Endothelial cell of umbilical vein (primary cell): ENCODE measurements around the gene TMEM11. TPM values are rescaled to one million over a fixed set of nuclear protein-coding genes. Genes with fewer than 3 reads are reported as not detected.

ENCODE experiments used
- BruUV-seq: library from RNA; stranded (reverse); fragments of 400-500 nt; replicated peaks from 2 replicates; lab custom pipeline; 2021; lab: Mats Ljungman, UMichigan
- CTCF ChIA-PET: fragments of 300-600, 350-600 bp; sonication (Branson Sonifier 250); formaldehyde crosslinking; loops from one replicate; lab custom pipeline; 2021; ENCODE audit warnings: antibody characterized with exemption, inconsistent platforms; lab: Charles Lee
- POLR2A ChIA-PET: fragments of 300-600, 350-600 bp; sonication (Branson Sonifier 250); formaldehyde crosslinking; loops from one replicate; lab custom pipeline; 2021; ENCODE audit warnings: antibody characterized with exemption, inconsistent platforms; lab: Charles Lee
- DNase-seq: peaks from one replicate; pipeline ENCODE4 v3.0.0-alpha.2; 2011; ENCODE audit warnings: low read depth, low spot score
- FAIRE-seq: peaks from 2 replicates; lab custom pipeline; 2011; peaks lifted over from hg19 to GRCh38; lab: Jason Lieb, UNC
- H2AFZ ChIP-seq: 2 replicates; pipeline ENCODE4 v1.6.0; 2012; ENCODE audit warnings: low read depth, low read length, control low read depth, inconsistent platforms
- H3K27ac ChIP-seq: 2 replicates; pipeline ENCODE4 v1.5.1; 2011; ENCODE audit warnings: low read depth, mild to moderate bottlenecking, control low read depth, low read length, moderate library complexity; ENCODE audit not compliant: insufficient read depth
- H3K27me3 ChIP-seq, 2 experiments: 2 replicates each; pipeline versions ENCODE4 v1.6.0 to v1.6.1; 2011; ENCODE audit warnings: low read length in 2 of 2, mixed read lengths in 1 of 2; ENCODE audit not compliant: control insufficient read depth in 2 of 2, insufficient read depth in 2 of 2
- H3K36me3 ChIP-seq, 2 experiments: 2 replicates in 1 of 2; 3 replicates in 1 of 2; pipeline ENCODE4 v1.5.1; 2011; ENCODE audit warnings: low read length in 2 of 2, mild to moderate bottlenecking in 1 of 2, moderate library complexity in 1 of 2; ENCODE audit not compliant: control insufficient read depth in 2 of 2, insufficient read depth in 2 of 2; ENCODE audit errors: extremely low read depth in 1 of 2
- H3K4me1 ChIP-seq: 3 replicates; pipeline ENCODE4 v1.5.1; 2011; ENCODE audit warnings: mild to moderate bottlenecking, low read length; ENCODE audit not compliant: control insufficient read depth, insufficient read depth; ENCODE audit errors: extremely low read depth
- H3K4me2 ChIP-seq: 2 replicates; pipeline ENCODE4 v1.6.1; 2011; ENCODE audit warnings: low read length, control low read depth, mixed read lengths; ENCODE audit not compliant: insufficient read depth
- H3K4me3 ChIP-seq, 3 experiments: fragments of 200-600 bp in 1 of 3; sonication (generic), shearing (Covaris generic) in 1 of 3; replicated peaks in 1 of 3; 2 replicates each; pipeline ENCODE4 v1.5.1; 2011 to 2016; ENCODE audit warnings: control low read depth in 3 of 3, low read length in 3 of 3, mild to moderate bottlenecking in 2 of 3, inconsistent platforms in 1 of 3, low read depth in 1 of 3, moderate library complexity in 1 of 3; ENCODE audit not compliant: insufficient read depth in 1 of 3
- H3K79me2 ChIP-seq: 2 replicates; pipeline ENCODE4 v1.6.0; 2012; ENCODE audit warnings: low read length, inconsistent platforms; ENCODE audit not compliant: control insufficient read depth, insufficient read depth
- H3K9ac ChIP-seq: replicated peaks from 2 replicates; pipeline ENCODE3; 2011; ENCODE audit warnings: low read length, control low read depth; ENCODE audit not compliant: insufficient read depth; ENCODE audit errors: extremely low read depth
- H3K9me1 ChIP-seq: replicated peaks from 3 replicates; pipeline ENCODE4 v1.6.0; 2011; ENCODE audit warnings: mild to moderate bottlenecking, low read length; ENCODE audit not compliant: control insufficient read depth, insufficient read depth; ENCODE audit errors: extremely low read depth
- H3K9me3 ChIP-seq: replicated peaks from 2 replicates; pipeline ENCODE4 v1.5.1; 2012; ENCODE audit warnings: low read length, inconsistent platforms; ENCODE audit not compliant: control insufficient read depth, insufficient read depth
- H4K20me1 ChIP-seq: replicated peaks from 2 replicates; pipeline ENCODE3; 2011; ENCODE audit warnings: mild to moderate bottlenecking, low read length; ENCODE audit not compliant: control insufficient read depth, insufficient read depth; ENCODE audit errors: extremely low read depth
- EZH2 ChIP-seq: IDR thresholded peaks from 2 replicates; pipeline ENCODE4 v1.6.1; 2012; ENCODE audit warnings: borderline replicate concordance, low read depth, mild to moderate bottlenecking, moderate library complexity, low read length, inconsistent platforms; ENCODE audit not compliant: severe bottlenecking
- FOS ChIP-seq: IDR thresholded peaks from 2 replicates; pipeline ENCODE4 v1.6.1; 2011; ENCODE audit warnings: mild to moderate bottlenecking, low read length, moderate library complexity, borderline replicate concordance; ENCODE audit not compliant: insufficient read depth
- GATA2 ChIP-seq: IDR thresholded peaks from 2 replicates; pipeline ENCODE4 v1.7.0; 2011; ENCODE audit warnings: low read depth, mild to moderate bottlenecking, moderate library complexity, mixed read lengths, low read length; ENCODE audit not compliant: insufficient read length, insufficient read depth
- JUN ChIP-seq: IDR thresholded peaks from 2 replicates; pipeline ENCODE4 v1.6.1; 2011; ENCODE audit warnings: borderline replicate concordance, low read depth; ENCODE audit not compliant: insufficient read length, insufficient read depth
- MYC ChIP-seq: IDR thresholded peaks from one replicate; pipeline ENCODE4 v1.6.1; 2011; ENCODE audit warnings: mild to moderate bottlenecking, low read depth, low read length
- POLR2A ChIP-seq: IDR thresholded peaks from 2 replicates; pipeline ENCODE4 v1.6.1; 2012; ENCODE audit warnings: low read depth, mild to moderate bottlenecking, control low read depth, low read length
- POLR2AphosphoS5 ChIP-seq: IDR thresholded peaks from 2 replicates; pipeline ENCODE4 v1.6.1; 2012; ENCODE audit warnings: low read depth, mild to moderate bottlenecking, control low read depth, low read length, moderate library complexity; ENCODE audit not compliant: insufficient read depth
- dilution Hi-C: fragments of 300-500 bp; cut with MboI; formaldehyde crosslinking; loops from one replicate; pipeline ENCODE4 v1.15.0; 2019; ENCODE audit warnings: low sequenced_read_pairs; ENCODE audit not compliant: extremely low pct_ligation_motif_present
- intact Hi-C: fragments of 100-400 bp; cut with micrococcal nuclease; formaldehyde crosslinking; loops from one replicate; pipeline ENCODE4 v1.10.0; 2022
- polyA plus RNA-seq, 4 experiments: library from polyadenylated mRNA; depleted of rRNA in 3 of 4; stranded (reverse) in 3 of 4; unstranded in 1 of 4; fragments of >200 nt; gene quantifications; 2 replicates each; pipeline versions ENCODE4 v1.2.1 to v1.2.3, GENCODE V29; 2011 to 2012; ENCODE audit warnings: missing spikeins in 1 of 4
- total RNA-seq: library from RNA; stranded (reverse); gene quantifications from 2 replicates; pipeline ENCODE4 v1.2.3, GENCODE V29; 2021
- TF ChIP-seq, protein P1 (sequence below): IDR thresholded peaks from 2 replicates; pipeline ENCODE4 v1.6.1; 2011; ENCODE audit not compliant: insufficient read depth, insufficient read length
- TF ChIP-seq, protein P2 (sequence below), 2 donors: IDR thresholded peaks; 1 replicate in 1 of 2; 2 replicates in 1 of 2; pipeline ENCODE4 v1.5.1; 2011; ENCODE audit warnings: low read length in 2 of 2, mild to moderate bottlenecking in 2 of 2, moderate library complexity in 2 of 2, control low read depth in 1 of 2, inconsistent platforms in 1 of 2, low read depth in 1 of 2; ENCODE audit not compliant: insufficient read depth in 1 of 2; ENCODE audit errors: extremely low read depth in 1 of 2

TMEM11 gene
- total and polyA plus RNA-seq, 2 donors (not counting 3 experiments of a cell fraction or from before 2014, with no cell fraction given): 27.4 to 79.9 TPM

DNA sequence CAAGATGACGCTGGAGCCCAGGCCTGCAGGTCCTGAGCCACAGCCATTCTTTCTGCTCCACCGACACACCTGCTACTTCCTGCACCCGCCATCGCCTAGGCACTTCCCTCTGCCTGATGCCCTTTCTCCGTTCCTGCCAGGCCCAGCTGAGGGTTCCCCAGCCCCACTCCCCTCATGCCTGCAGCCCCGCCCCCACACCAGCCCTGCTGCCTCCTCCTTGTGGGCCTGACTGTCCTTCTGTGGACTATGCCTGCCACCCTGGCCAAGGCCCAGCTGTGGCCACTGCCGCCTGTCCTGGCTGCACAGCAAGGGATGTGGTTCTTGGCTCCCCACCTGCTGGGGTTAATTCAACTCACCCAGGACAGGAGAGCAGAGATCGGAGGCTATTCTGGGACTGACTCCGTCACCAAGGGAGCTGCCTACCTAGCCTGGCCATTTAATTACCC lies 31.7 kb upstream of the TMEM11 start:
- BruUV-seq: no TSS peak
- H3K27ac ChIP-seq: no peak overlapping the region
- H3K27me3 ChIP-seq: no peaks in the 10 kb centered on the region
- DNase-seq (no peak), FAIRE-seq (no peak)
- no peaks in the 10 kb centered on the region for H3K4me1 ChIP-seq
- no peaks in the 10 kb centered on the region for H3K79me2 ChIP-seq
- CTCF ChIA-PET: interaction anchor here (2.1 kb wide), 1 partner anchor 116 kb away, joined by 6 read pairs; no protein-coding TSS in a partner anchor
- no peak overlapping the region for H3K9ac ChIP-seq
- no peaks in the 10 kb centered on the region for H3K9me3 ChIP-seq
- no peak overlapping the region for H3K4me2 ChIP-seq
- no peak overlapping the region for H3K4me3 ChIP-seq
- peaks cover 0 to 3% of the 10 kb centered on the region in 2 experiments for H3K36me3 ChIP-seq
- POLR2A ChIA-PET: no interaction called here
- no peaks in the 10 kb centered on the region for H3K9me1 ChIP-seq
- dilution Hi-C loops (no loop called here), intact Hi-C loops (no loop called here)
- H4K20me1 ChIP-seq: no peaks in the 10 kb centered on the region
- no peak overlapping the region for H2AFZ ChIP-seq
- TF ChIP-seq EZH2: no peak
- no peak for TF ChIP-seq GATA2
- TF ChIP-seq JUN: no peak
- no peak for TF ChIP-seq POLR2A
- no peak for TF ChIP-seq FOS
- TF ChIP-seq, protein P1, sequence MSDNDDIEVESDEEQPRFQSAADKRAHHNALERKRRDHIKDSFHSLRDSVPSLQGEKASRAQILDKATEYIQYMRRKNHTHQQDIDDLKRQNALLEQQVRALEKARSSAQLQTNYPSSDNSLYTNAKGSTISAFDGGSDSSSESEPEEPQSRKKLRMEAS: no peak

DNA sequence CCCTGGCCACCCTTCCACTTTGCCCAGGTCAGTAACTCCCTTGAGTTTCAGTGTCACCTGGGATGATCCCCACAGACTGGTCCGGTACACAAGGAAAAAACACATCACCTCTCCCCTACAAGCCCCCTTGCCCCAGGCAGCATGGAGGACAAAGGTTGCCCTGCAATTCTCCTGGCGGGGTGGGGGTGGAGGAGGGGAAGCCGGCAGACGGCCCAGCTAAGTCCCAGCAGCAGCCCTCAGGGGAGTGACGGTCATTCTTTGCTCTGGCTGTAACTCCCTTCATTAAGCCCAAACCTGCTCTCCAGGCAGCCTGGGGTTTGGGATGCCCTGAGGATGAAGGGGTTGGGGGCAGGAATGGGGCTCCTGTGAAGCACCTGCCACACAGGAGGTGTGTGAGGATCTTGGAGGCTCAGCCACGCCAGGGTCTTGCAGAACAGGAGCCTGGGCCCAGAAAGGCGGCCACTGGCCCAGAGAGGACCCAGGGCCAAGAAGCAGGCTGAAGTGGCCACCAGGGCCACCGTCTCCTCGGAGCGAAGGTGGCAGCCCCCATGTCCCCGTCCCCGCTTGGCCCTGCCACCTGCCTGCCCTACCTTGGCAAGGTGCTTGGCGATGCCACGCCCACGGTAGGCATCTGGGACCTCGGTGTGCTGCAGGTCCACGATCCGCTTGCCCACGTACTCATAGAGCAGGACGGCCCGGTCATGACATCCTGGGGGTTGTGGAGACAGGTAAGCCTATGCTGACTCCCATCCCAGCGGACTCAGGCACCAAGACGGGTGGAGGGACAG lies 29.7 kb upstream of the TMEM11 start:
- H3K79me2 ChIP-seq: no peaks in the 10 kb centered on the region
- H3K27me3 ChIP-seq: no peaks in the 10 kb centered on the region
- no TSS peak for BruUV-seq
- ChIA-PET CTCF (no interaction called here), POLR2A (no interaction called here)
- dilution Hi-C loops: no loop called here
- no peak overlapping the region for H3K4me2 ChIP-seq
- peaks cover 0 to 3% of the 10 kb centered on the region in 2 experiments for H3K36me3 ChIP-seq
- no peaks in the 10 kb centered on the region for H4K20me1 ChIP-seq
- no peak overlapping the region for H2AFZ ChIP-seq
- no peak overlapping the region for H3K27ac ChIP-seq
- no peaks in the 10 kb centered on the region for H3K9me3 ChIP-seq
- no peaks in the 10 kb centered on the region for H3K4me1 ChIP-seq
- H3K9me1 ChIP-seq: no peaks in the 10 kb centered on the region
- H3K9ac ChIP-seq: no peak overlapping the region
- H3K4me3 ChIP-seq: no peak overlapping the region
- DNase-seq: no peak
- intact Hi-C loops: no loop called here
- TF ChIP-seq, protein P2, sequence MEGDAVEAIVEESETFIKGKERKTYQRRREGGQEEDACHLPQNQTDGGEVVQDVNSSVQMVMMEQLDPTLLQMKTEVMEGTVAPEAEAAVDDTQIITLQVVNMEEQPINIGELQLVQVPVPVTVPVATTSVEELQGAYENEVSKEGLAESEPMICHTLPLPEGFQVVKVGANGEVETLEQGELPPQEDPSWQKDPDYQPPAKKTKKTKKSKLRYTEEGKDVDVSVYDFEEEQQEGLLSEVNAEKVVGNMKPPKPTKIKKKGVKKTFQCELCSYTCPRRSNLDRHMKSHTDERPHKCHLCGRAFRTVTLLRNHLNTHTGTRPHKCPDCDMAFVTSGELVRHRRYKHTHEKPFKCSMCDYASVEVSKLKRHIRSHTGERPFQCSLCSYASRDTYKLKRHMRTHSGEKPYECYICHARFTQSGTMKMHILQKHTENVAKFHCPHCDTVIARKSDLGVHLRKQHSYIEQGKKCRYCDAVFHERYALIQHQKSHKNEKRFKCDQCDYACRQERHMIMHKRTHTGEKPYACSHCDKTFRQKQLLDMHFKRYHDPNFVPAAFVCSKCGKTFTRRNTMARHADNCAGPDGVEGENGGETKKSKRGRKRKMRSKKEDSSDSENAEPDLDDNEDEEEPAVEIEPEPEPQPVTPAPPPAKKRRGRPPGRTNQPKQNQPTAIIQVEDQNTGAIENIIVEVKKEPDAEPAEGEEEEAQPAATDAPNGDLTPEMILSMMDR (IDR thresholded peaks at IDR 0.05; ENCODE audit: extremely low read depth in 1 of 2, insufficient read depth in 1 of 2, low read depth in 1 of 2, low read length in 2 of 2): no peak
- TF ChIP-seq EZH2 (no peak), POLR2AphosphoS5 (no peak), JUN (no peak), POLR2A (no peak), MYC (no peak), GATA2 (no peak), FOS (no peak)
- TF ChIP-seq, protein P1: no peak
- FAIRE-seq: no peak
